RWPE1 (cell line): Measurements from ENCODE around the gene SNAP47.
"Not testable (repeated sequence)": the region's sequence is repeated elsewhere in the genome, so short reads cannot be mapped to it uniquely, and the experiment has no call there.

Source experiments
- CTCF ChIA-PET: fragments of 350-600 bp; sonication (Branson Sonifier 250); formaldehyde crosslinking; extraction: SDS; loops from one replicate; lab custom pipeline; 2021; lab: Yijun Ruan, JAX
- POLR2A ChIA-PET: fragments of 400-600 bp; formaldehyde crosslinking; extraction: SDS; loops from one replicate; lab custom pipeline; 2020; ENCODE audit warnings: antibody characterized with exemption; ENCODE audit not compliant: low non-redundant PET; lab: Yijun Ruan, JAX
- DNase-seq: peaks from one replicate; pipeline ENCODE4 v3.0.0; 2012; ENCODE audit warnings: low spot score
- H3K27ac ChIP-seq: fragments of 450-650 bp; 2 replicates; pipeline ENCODE4 v1.5.1; 2017
- CTCF ChIP-seq: fragments of 450-650 bp; conservative IDR thresholded peaks from 2 replicates; pipeline ENCODE4 v1.5.1; 2017; ENCODE audit warnings: low read depth, mild to moderate bottlenecking

Gene SNAP47

GRCh38 chr1:227734856-227735538, at the start of gene SNAP47, which contains the start of gene JMJD4:
TSS of gene SNAP47 (plus strand) at chr1:227735435. CDS start at chr1:227747737, 12,302 bp downstream.
TSS of gene JMJD4 (minus strand) at chr1:227735302. CDS start at chr1:227735273, 29 bp downstream.
- POLR2A ChIA-PET = no interaction called here
- DNase-seq = peak; percentile 97
- CTCF ChIA-PET = no interaction called here
- TF ChIP-seq CTCF = no peak
- H3K27ac ChIP-seq = peak within 1 kb of the TSS; percentile 73

GRCh38 chr1:227685807-227686206, 49.4 kb upstream of the SNAP47 start:
- ChIA-PET CTCF (no interaction called here), POLR2A (no interaction called here)
- H3K27ac ChIP-seq = no peak overlapping the region
- no peak for DNase-seq
- TF ChIP-seq CTCF = no peak

- POLR2A ChIA-PET = no interaction called here
- TF ChIP-seq CTCF = no peak
- H3K27ac ChIP-seq = no peak overlapping the region
- CTCF ChIA-PET = interaction anchor here (0.8 kb wide), 1 partner anchor 246 kb away, joined by 3 read pairs; no protein-coding TSS in a partner anchor
- no peak for DNase-seq
Observed at GRCh38 chr1:227697321-227697864, 37.8 kb upstream of the SNAP47 start.

- POLR2A ChIA-PET, H3K27ac ChIP-seq, DNase-seq: not testable (repeated sequence)
- CTCF ChIA-PET = interaction anchor here (0.6 kb wide), 1 partner anchor 9 kb away, joined by 3 read pairs; no protein-coding TSS in a partner anchor
Observed at GRCh38 chr1:227701631-227702030, 33.6 kb upstream of the SNAP47 start.

- no peak overlapping the region for H3K27ac ChIP-seq
- ChIA-PET POLR2A (no interaction called here), CTCF (no interaction called here)
- TF ChIP-seq CTCF = no peak
- no peak for DNase-seq
Observed at GRCh38 chr1:227707846-227708245, 27.4 kb upstream of the SNAP47 start.

GRCh38 chr1:227709451-227709850, 25.8 kb upstream of the SNAP47 start:
- no peak overlapping the region for H3K27ac ChIP-seq
- CTCF ChIA-PET = interaction anchor here (0.6 kb wide), 1 partner anchor 36 kb away, joined by 3 read pairs; no protein-coding TSS in a partner anchor
- POLR2A ChIA-PET = no interaction called here
- TF ChIP-seq CTCF = no peak
- DNase-seq = no peak

- DNase-seq = not testable (repeated sequence)
Observed at GRCh38 chr1:227710474-227710873, 24.8 kb upstream of the SNAP47 start.

More at GRCh38 chr1:227710474-227710873, 24.8 kb upstream of the SNAP47 start:
- CTCF ChIA-PET, POLR2A ChIA-PET, H3K27ac ChIP-seq: not testable (repeated sequence)
